Transverse colon (tissue), 4 donors: ENCODE measurements around the gene TMED10. TPM values are rescaled to one million over a fixed set of nuclear protein-coding genes. Genes with fewer than 3 reads are reported as not detected.

ENCODE experiments used
- DNase-seq: peaks from one replicate; pipeline ENCODE4 v3.0.0-alpha.2; 2019
- H3K27ac ChIP-seq, 4 donors: fragments of 200-600 bp; sonication (generic); 2 replicates each; pipeline ENCODE4 v1.5.1; 2016 to 2018; ENCODE audit warnings: inconsistent platforms in 4 of 4
- H3K27me3 ChIP-seq: fragments of 200-600 bp; sonication (generic); 2 replicates; pipeline ENCODE4 v1.5.1; 2017; ENCODE audit warnings: inconsistent platforms
- H3K36me3 ChIP-seq, 4 donors: fragments of 200-600 bp; sonication (generic); 2 replicates each; pipeline ENCODE4 v1.5.1; 2017 to 2019; ENCODE audit warnings: inconsistent platforms in 4 of 4
- H3K4me1 ChIP-seq, 4 donors: fragments of 200-600 bp; sonication (generic); 2 replicates each; pipeline ENCODE4 v1.5.1; 2017 to 2020; ENCODE audit warnings: inconsistent platforms in 4 of 4
- H3K4me3 ChIP-seq, 4 donors: fragments of 200-600 bp; sonication (generic); 1 replicate in 1 of 4; 2 replicates in 3 of 4; pipeline versions ENCODE4 v1.5.1 to v1.6.1; 2017 to 2019; ENCODE audit warnings: inconsistent platforms in 4 of 4
- H3K9me3 ChIP-seq, 2 donors: fragments of 200-600 bp; sonication (generic); 2 replicates each; pipeline ENCODE4 v1.5.1; 2017 to 2019; ENCODE audit warnings: inconsistent platforms in 2 of 2
- EP300 ChIP-seq: sonication (generic); formaldehyde crosslinking; IDR thresholded peaks from one replicate; pipeline ENCODE4 v1.6.1; 2017; ENCODE audit warnings: antibody characterized with exemption, low read depth
- POLR2A ChIP-seq: fragments of 450-650 bp; IDR thresholded peaks from one replicate; pipeline ENCODE4 v1.6.1; 2016; ENCODE audit warnings: antibody characterized with exemption, mild to moderate bottlenecking, moderate library complexity
- POLR2AphosphoS5 ChIP-seq, 3 donors: sonication (generic); formaldehyde crosslinking; IDR thresholded peaks; one replicate each; pipeline ENCODE4 v1.6.1; 2016; ENCODE audit warnings: antibody characterized with exemption in 3 of 3
- WGBS, 2 donors: methylation state at CpG; one replicate each; pipeline ENCODE4 v1.1.5; 2018; ENCODE audit warnings: low coverage in 1 of 2; 5-methylcytosine and 5-hydroxymethylcytosine counted together
- in situ Hi-C, 4 donors: fragments of 200-750 bp; cut with MboI; loops; one replicate each; pipeline versions ENCODE4 v1.15.0 to v1.15.1; 2017; ENCODE audit warnings: low sequenced_read_pairs in 3 of 4, low pct_ligation_motif_present in 1 of 4, low pct_unique_long_range_greater_than_20kb in 1 of 4
- intact Hi-C: fragments of 100-400 bp; cut with DNase I; formaldehyde crosslinking; loops from one replicate; pipeline ENCODE4 v1.15.1; 2023; ENCODE audit warnings: low total_unique reads
- total RNA-seq, 4 donors: library from RNA; depleted of rRNA; stranded (reverse); fragments of >200 nt; gene quantifications; one replicate each; pipeline ENCODE4 v1.1.0, GENCODE V29; 2016
- TF ChIP-seq, protein P1 (sequence below), 5 experiments: fragments of 200-600 bp in 3 of 5; fragments of 450-650 bp in 2 of 5; sonication (generic) in 3 of 5; IDR thresholded peaks; 1 replicate in 2 of 5; 2 replicates in 3 of 5; pipeline ENCODE4 v1.5.1; 2016 to 2017; ENCODE audit warnings: antibody characterized with exemption in 5 of 5, inconsistent platforms in 3 of 5, mild to moderate bottlenecking in 2 of 5, moderate library complexity in 1 of 5

The TMED10 gene
- total RNA-seq, 4 donors from 2014 or later = 70.3 to 255 (median 244) TPM

DNA sequence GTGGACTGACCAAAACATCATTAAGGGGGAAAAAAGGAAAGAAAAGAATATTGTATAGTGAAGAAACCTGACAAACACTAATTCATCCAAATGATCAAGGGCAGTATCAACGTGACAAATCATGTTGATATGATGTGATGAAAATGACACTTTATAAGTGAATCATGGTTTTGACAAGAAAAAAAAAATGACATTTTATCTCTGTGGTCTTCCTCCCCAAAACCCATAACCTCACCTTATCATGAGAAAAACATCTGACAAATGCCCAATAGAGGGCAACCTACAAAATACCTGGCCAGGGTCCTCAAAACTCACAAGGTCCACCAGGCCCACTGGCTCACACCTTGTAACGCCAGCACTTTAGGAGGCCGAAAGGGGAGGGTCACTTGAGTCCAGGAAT, 13.8 kb downstream of the TMED10 start:
- H3K27me3 ChIP-seq = no peaks in the 10 kb centered on the region
- in situ Hi-C loops (no loop called here), intact Hi-C loops (no loop called here)
- H3K27ac ChIP-seq = no peak overlapping the region
- H3K4me1 ChIP-seq = peaks cover 12 to 84% (median 31%) of the 10 kb centered on the region in 4 donors
- TF ChIP-seq EP300 = no peak
- no peak overlapping the region for H3K4me3 ChIP-seq
- H3K36me3 ChIP-seq = no peaks in the 10 kb centered on the region
- DNase-seq = no peak
- WGBS, 2 donors = 71 to 81% methylated on average over 1 to 3 of the region's 3 CpGs
- H3K9me3 ChIP-seq = no peaks in the 10 kb centered on the region

DNA sequence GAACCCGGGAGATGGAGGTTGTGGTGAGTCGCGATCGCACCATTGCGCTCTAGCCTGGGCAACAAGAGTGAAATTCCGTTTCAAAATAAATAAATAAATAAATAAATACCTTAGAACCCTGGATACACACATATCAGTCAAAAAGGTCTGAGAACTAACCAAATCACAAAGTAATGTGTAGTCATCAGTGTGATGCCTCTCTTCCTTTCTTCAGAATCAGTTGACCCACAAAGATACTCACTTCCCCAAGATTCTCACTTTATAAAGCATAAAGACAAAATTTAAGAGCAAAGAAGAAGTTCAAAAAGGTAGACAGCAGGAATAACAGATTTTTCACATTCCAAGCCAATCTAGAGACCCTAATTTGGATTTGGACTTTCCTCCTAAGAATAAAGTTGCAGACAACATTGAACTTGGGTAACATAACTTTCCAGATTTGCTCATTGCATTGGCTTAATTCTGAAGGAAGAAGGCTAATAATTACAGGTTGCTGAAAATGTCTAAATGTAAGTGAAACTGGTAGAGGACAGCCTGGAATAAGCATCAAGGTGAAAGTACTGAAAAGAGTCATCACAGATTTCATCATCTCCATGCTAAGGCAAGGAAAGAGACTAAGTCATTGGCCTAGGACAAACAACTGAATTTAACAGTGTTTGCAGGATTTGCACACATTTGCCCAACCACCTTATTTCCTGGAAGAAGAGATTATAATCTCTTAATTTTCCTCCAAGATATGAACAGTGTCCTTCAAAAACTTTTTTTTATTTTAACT, 17.4 kb downstream of the TMED10 start:
- in situ Hi-C loops = no loop called here
- intact Hi-C loops = no loop called here
- Histone ChIP-seq H3K27ac (no peak overlapping the region), H3K4me3 (no peak overlapping the region), H3K4me1 (peaks cover 11 to 57% (median 25%) of the 10 kb centered on the region in 4 donors), H3K36me3 (no peaks in the 10 kb centered on the region), H3K9me3 (no peaks in the 10 kb centered on the region), H3K27me3 (no peaks in the 10 kb centered on the region)
- TF ChIP-seq, protein P1, sequence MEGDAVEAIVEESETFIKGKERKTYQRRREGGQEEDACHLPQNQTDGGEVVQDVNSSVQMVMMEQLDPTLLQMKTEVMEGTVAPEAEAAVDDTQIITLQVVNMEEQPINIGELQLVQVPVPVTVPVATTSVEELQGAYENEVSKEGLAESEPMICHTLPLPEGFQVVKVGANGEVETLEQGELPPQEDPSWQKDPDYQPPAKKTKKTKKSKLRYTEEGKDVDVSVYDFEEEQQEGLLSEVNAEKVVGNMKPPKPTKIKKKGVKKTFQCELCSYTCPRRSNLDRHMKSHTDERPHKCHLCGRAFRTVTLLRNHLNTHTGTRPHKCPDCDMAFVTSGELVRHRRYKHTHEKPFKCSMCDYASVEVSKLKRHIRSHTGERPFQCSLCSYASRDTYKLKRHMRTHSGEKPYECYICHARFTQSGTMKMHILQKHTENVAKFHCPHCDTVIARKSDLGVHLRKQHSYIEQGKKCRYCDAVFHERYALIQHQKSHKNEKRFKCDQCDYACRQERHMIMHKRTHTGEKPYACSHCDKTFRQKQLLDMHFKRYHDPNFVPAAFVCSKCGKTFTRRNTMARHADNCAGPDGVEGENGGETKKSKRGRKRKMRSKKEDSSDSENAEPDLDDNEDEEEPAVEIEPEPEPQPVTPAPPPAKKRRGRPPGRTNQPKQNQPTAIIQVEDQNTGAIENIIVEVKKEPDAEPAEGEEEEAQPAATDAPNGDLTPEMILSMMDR (IDR thresholded peaks at IDR 0.05) = no peak
- TF ChIP-seq POLR2A (no peak), POLR2AphosphoS5 (IDR thresholded peaks at IDR 0.05) (no peak), EP300 (no peak)
- DNase-seq = no peak
- 95 to 100% methylated on average over 6 of the region's 6 CpGs for WGBS, 2 donors

DNA sequence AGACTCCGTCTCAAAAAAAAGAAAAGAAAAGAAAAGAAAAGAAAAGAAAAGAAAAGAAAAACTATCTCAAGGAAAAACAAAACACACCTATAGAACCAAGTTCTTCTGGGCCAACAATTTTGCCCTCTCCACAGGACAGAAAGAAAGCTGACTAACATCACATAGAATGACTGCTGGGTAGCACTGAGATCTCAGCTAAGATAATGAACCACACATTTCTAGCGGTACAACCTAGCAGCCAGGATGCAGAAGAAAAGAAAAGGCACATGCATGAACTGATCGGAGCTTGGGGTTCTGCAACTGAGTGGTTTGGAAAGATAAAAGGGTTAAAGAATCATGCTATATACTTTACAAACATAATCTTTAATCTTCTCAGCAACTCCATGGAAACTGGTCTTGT, 19.5 kb downstream of the TMED10 start:
- in situ Hi-C loops (no loop called here), intact Hi-C loops (no loop called here)
- no peak overlapping the region for H3K27ac ChIP-seq
- no peak overlapping the region for H3K4me3 ChIP-seq
- no peaks in the 10 kb centered on the region for H3K27me3 ChIP-seq
- H3K9me3 ChIP-seq = no peaks in the 10 kb centered on the region
- 88 to 90% methylated on average over 2 to 3 of the region's 3 CpGs for WGBS, 2 donors
- TF ChIP-seq POLR2A (no peak), EP300 (no peak), POLR2AphosphoS5 (IDR thresholded peaks at IDR 0.05) (no peak)
- TF ChIP-seq, protein P1 (IDR thresholded peaks at IDR 0.05) = no peak
- H3K4me1 ChIP-seq = peaks cover 11 to 41% (median 21%) of the 10 kb centered on the region in 4 donors
- no peak for DNase-seq
- H3K36me3 ChIP-seq = no peaks in the 10 kb centered on the region

DNA sequence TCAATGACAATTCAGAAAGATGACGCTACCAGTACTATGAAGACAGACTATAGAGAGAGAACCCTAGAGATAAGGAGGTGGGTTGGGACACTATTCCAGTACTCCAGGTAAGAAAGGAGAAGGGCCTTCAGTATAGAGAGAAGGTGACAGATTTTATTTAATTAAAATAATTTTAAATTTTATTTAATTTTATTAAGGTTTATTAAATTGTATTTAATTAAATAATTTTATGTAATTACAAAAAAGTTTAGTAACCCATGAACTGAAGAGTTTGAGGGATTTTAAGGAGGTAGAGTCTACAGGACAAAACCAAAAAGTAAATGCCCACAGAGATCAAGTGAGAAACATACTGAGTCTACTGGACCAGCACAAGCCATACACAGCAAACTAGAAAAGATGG, 20.3 kb downstream of the TMED10 start:
- no peak overlapping the region for H3K4me3 ChIP-seq
- peaks cover 11 to 34% (median 19%) of the 10 kb centered on the region in 4 donors for H3K4me1 ChIP-seq
- in situ Hi-C loops (no loop called here), intact Hi-C loops (no loop called here)
- no peaks in the 10 kb centered on the region for H3K27me3 ChIP-seq
- TF ChIP-seq POLR2A = no peak
- no peak for TF ChIP-seq POLR2AphosphoS5 (IDR thresholded peaks at IDR 0.05)
- H3K27ac ChIP-seq = no peak overlapping the region
- H3K9me3 ChIP-seq = no peaks in the 10 kb centered on the region
- 98 to 100% methylated on average over 1 of the region's 1 CpG for WGBS, 2 donors
- DNase-seq = no peak
- no peaks in the 10 kb centered on the region for H3K36me3 ChIP-seq

DNA sequence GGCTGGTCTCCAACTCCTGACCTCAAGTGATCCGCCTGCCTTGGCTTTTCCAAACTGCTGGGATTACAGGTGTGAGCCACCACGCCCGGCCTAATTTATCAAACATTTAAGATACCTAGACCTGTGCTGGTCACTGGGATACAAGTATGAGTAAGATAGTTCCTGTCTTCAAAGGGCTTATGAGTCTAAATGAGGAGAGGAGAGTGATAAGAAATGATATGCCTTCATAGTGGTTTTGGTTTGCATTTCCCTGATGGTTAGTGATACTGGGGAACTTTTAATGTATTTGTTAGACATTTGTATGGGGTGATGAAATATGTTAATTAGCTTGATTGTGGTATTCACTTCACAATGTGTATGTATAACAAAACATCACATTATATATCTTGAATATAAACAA, 21.2 kb downstream of the TMED10 start:
- 93 to 100% methylated on average over 2 to 3 of the region's 3 CpGs for WGBS, 2 donors
- Histone ChIP-seq H3K9me3 (no peaks in the 10 kb centered on the region), H3K27me3 (no peaks in the 10 kb centered on the region), H3K27ac (no peak overlapping the region), H3K4me1 (peaks cover 8 to 32% (median 15%) of the 10 kb centered on the region in 4 donors), H3K4me3 (no peak overlapping the region), H3K36me3 (no peaks in the 10 kb centered on the region)
- intact Hi-C loops (no loop called here), in situ Hi-C loops (no loop called here)
- TF ChIP-seq, protein P1 (IDR thresholded peaks at IDR 0.05) = no peak
- TF ChIP-seq EP300 = no peak
- TF ChIP-seq POLR2A = no peak
- TF ChIP-seq POLR2AphosphoS5 (IDR thresholded peaks at IDR 0.05) = no peak
- DNase-seq = no peak
